ENCODE results near the gene PMEPA1.

Gene PMEPA1

GRCh38 chr20:57736738-57737347 lies 27.0 kb upstream of the PMEPA1 start:
- DNase-seq: no peak

- DNase-seq: no peak
Observed at GRCh38 chr20:57735831-57736737, 26.3 kb upstream of the PMEPA1 start.

GRCh38 chr20:57734754-57735153 lies 24.9 kb upstream of the PMEPA1 start:
- no peak for DNase-seq

- DNase-seq: no peak
Observed at GRCh38 chr20:57732226-57732625, 22.4 kb upstream of the PMEPA1 start.

GRCh38 chr20:57728762-57729161 lies 18.9 kb upstream of the PMEPA1 start:
- DNase-seq: no peak

GRCh38 chr20:57727863-57728262 lies 18.0 kb upstream of the PMEPA1 start:
- no peak for DNase-seq

- no peak for DNase-seq
Observed at GRCh38 chr20:57725636-57726035, 15.8 kb upstream of the PMEPA1 start.

- no peak for DNase-seq
Observed at GRCh38 chr20:57724610-57725405, 15.0 kb upstream of the PMEPA1 start.

GRCh38 chr20:57723816-57724215 lies 14.0 kb upstream of the PMEPA1 start:
- DNase-seq: no peak

- no peak for DNase-seq
Observed at GRCh38 chr20:57719951-57720350, 10.1 kb upstream of the PMEPA1 start.

- DNase-seq: peak; percentile 96
Observed at GRCh38 chr20:57718490-57719009, 8.7 kb upstream of the PMEPA1 start.

- no peak for DNase-seq
Observed at GRCh38 chr20:57717797-57718196, 8.0 kb upstream of the PMEPA1 start.

GRCh38 chr20:57716901-57717300 lies 7.1 kb upstream of the PMEPA1 start:
- DNase-seq: no peak

GRCh38 chr20:57716202-57716601 lies 6.4 kb upstream of the PMEPA1 start:
- no peak for DNase-seq

GRCh38 chr20:57715268-57715904 lies 5.6 kb upstream of the PMEPA1 start:
- DNase-seq: no peak

- no peak for DNase-seq
Observed at GRCh38 chr20:57714409-57715267, 4.8 kb upstream of the PMEPA1 start.

- no peak for DNase-seq
Observed at GRCh38 chr20:57713951-57714350, 4.1 kb upstream of the PMEPA1 start.

- DNase-seq: no peak
Observed at GRCh38 chr20:57713505-57713903, 3.7 kb upstream of the PMEPA1 start.

GRCh38 chr20:57712851-57713504 lies 3.2 kb upstream of the PMEPA1 start:
- DNase-seq: no peak

- DNase-seq: no peak
Observed at GRCh38 chr20:57712341-57712740, 2.5 kb upstream of the PMEPA1 start.

- no peak for DNase-seq
Observed at GRCh38 chr20:57711826-57712225, 2.0 kb upstream of the PMEPA1 start.

All from right forelimb (tissue), 1 donor.